LNCAP (cell line): ENCODE data around the gene ACTL7B.

ENCODE experiments used
- TF ChIP-seq, protein P1 (sequence below): fragments of 450-650 bp; IDR thresholded peaks from 2 replicates; pipeline ENCODE4 v1.5.1; 2017; ENCODE audit warnings: mild to moderate bottlenecking

Gene ACTL7B

DNA sequence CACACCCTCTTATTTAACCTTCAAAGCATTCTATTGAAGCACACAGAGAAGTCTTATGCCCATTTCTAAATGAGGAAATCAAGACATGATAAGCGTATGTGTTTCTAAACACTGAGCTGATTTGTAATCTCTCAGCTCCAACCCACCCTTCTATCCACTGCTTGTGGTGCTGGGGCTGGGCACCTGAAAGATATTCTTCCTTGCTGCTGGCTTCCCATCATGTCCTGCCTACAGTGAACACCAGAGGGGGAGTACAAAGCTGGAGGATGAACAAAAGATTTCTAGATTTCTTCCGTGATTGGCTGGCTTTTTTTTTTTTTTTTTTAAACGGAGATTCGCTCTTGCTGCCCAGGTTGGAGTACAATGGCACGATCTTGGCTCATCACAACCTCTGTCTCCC lies 20.6 kb upstream of the ACTL7B start:
- TF ChIP-seq, protein P1, sequence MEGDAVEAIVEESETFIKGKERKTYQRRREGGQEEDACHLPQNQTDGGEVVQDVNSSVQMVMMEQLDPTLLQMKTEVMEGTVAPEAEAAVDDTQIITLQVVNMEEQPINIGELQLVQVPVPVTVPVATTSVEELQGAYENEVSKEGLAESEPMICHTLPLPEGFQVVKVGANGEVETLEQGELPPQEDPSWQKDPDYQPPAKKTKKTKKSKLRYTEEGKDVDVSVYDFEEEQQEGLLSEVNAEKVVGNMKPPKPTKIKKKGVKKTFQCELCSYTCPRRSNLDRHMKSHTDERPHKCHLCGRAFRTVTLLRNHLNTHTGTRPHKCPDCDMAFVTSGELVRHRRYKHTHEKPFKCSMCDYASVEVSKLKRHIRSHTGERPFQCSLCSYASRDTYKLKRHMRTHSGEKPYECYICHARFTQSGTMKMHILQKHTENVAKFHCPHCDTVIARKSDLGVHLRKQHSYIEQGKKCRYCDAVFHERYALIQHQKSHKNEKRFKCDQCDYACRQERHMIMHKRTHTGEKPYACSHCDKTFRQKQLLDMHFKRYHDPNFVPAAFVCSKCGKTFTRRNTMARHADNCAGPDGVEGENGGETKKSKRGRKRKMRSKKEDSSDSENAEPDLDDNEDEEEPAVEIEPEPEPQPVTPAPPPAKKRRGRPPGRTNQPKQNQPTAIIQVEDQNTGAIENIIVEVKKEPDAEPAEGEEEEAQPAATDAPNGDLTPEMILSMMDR: no peak

DNA sequence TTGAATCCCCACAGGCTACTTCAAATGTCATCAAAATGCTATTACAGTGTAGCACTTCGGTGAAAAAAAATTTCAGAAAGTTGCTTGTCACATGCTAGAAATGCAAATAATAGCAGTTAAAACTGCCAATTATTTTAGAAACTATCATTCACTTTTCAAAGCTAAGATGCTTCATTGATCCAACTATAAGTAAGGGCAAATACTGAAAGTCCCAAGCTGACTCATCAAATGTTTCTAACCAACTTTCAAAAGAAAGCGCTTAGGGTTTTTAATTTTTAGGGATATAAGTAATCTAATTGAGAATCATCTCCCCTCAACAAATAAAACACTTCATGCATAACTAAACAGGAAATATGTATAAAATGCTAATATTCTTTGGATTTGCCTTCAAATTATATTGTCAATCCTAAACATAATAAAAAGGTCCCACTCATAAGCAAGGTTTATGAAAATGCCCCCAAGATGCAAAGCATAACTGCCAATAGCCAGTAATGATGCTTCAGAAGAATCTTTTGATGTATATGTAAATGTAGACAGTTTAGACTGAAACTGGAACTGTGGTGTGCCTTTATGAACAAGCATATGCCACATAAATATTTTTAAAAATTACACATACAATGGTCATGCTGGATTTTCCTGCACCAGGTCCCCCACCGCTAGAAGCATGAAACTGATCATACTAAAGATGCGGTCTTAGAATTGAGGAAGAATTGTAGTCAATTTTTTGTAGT lies 18.4 kb upstream of the ACTL7B start:
- TF ChIP-seq, protein P1: no peak

DNA sequence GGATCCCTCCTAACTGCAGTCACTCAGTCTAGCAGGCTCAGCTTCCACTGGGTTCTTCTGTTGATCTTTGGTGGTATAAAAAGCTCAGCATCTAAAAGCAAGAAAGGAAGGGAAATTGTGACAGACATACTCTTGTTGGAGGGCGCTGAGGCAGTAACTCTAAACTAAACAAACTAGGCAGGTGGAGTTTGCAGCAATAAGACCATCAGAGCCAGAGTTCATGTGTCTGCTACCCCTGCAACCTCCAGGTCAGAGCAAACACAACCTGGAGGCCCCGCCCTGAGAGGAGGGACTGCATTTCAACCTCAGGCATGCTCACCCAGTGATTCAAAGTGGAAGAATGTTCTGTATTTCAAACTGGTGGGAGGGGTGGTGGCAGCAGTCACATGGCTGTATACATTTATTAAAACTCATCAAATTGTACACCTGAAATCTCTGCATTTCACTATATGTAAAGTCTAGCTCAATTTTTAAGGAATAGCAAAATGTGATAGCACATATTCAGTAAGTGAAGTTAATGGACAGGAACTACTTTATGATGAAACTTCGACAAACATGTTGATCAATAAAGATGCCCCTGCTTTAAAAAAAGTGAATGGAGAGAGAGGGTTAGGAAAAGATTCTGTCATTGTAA lies 13.4 kb upstream of the ACTL7B start:
- TF ChIP-seq, protein P1: no peak

DNA sequence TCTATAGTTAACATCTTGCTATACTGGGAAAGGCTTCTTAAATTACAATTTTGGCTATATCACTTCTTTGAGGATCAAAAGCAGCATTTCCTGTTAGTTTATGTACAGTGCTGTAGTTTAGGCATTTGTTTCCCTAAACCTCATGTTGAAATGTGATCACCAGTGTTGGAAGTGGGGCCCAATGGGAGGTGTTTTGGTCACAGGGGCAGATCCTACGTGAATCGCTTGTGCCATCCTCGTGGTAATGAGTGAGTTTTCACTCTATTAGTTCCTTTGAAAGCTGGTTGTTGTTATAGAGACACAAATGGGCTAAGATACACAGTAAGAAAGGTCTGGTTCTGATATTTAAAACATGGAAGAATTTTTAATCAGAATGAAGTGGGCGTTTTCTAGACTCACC lies 12.0 kb upstream of the ACTL7B start:
- TF ChIP-seq, protein P1: no peak

DNA sequence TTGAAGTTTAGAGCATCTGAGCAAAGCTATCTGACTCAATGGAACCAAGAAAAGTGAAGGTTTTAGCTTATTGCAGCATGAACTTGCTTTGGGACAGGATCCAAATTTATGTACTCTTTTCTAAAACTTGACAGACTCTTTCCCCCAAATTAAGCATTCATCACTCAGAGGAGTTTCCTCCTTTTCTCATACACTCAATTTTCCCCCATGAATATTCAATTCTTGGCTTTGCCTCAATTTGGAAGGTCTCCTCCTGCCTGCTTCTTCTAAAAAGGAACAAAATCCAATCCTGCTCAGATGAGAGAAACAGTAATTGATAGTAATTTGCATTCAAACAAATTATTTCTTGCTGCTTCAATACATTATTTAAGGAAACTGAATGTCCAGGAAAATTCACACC lies 11.3 kb upstream of the ACTL7B start:
- TF ChIP-seq, protein P1: no peak

DNA sequence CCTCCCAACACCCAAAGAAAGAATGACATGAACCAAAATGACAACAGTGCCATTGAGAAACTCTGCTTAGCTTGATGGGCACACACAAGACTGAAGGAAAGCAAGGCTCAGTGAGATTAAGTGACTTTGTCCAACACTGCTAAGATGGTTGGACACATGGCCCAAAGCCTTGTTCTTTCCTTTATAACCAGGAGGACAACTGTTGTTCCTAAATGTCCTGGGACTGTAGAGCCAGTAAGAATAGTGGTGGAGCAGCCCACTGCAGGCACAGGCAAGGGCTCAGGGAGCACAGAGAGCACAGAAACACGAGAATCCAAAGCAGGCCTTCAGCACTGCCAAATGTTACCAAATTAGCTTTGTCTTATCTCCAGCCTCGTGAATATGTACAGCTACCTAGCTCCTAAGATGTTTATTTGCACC lies 10.2 kb upstream of the ACTL7B start:
- TF ChIP-seq, protein P1: no peak

DNA sequence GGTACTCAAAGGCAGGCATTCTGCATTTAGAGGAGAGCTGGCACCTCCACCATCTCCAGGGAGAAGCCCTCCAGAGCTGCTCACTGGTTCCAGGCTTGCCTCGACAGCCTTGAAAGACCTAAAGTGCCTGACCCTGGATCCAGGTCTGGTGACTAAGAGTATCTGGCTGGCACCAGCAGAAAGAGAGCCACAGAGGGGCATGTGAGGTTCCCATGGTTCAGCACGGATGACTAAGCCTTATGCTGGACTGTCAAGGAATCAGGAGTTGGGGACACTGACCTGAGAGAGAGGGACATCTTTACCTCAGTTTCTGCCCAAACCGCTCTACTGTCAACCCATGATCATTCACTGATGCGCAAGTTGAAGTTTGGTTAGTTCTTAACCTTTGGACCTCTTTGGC lies 9.3 kb upstream of the ACTL7B start:
- TF ChIP-seq, protein P1: no peak
